ENCODE measurements around the gene ACER1. TPM values are rescaled to one million over a fixed set of nuclear protein-coding genes. Genes with fewer than 3 reads are reported as not detected.

The ACER1 gene
- total RNA-seq, 2 donors from 2014 or later = not detected

GRCh38 chr19:6313398-6313969 lies 19.9 kb downstream of the ACER1 start:
- Histone ChIP-seq H3K4me3 (ENCODE audit: low read length) (no peak overlapping the region), H3K36me3 (ENCODE audit: control insufficient read depth, insufficient read depth, low read length) (no peaks in the 10 kb centered on the region), H3K9ac (ENCODE audit: extremely low read depth, low read length, poor library complexity, severe bottlenecking) (no peak overlapping the region), H3K27me3 (ENCODE audit: control insufficient read depth, insufficient read depth, low read length, poor library complexity, severe bottlenecking) (no peaks in the 10 kb centered on the region), H3K4me1 (ENCODE audit: control insufficient read depth, insufficient read depth, low read length) (no peaks in the 10 kb centered on the region), H3K27ac (ENCODE audit: low read depth, low read length) (no peak overlapping the region), H3K9me3 (ENCODE audit: control insufficient read depth, low read length) (no peaks in the 10 kb centered on the region)
- WGBS, 2 experiments (ENCODE audit: insufficient coverage in 1 of 2, insufficient read length in 1 of 2) = 72 to 78% methylated on average over 3 to 5 of the region's 5 CpGs
- H3K9me3 Mint-ChIP-seq = peaks cover 29% of the 10 kb centered on the region
- no peaks in the 10 kb centered on the region for H3K4me1 Mint-ChIP-seq
- no peaks in the 10 kb centered on the region for H3K36me3 Mint-ChIP-seq (ENCODE audit: low read depth)
- TF ChIP-seq CTCF (conservative IDR thresholded peaks at IDR 0.05) = no peak
- peaks cover 20% of the 10 kb centered on the region for H3K27me3 Mint-ChIP-seq (ENCODE audit: insufficient read depth)
- no peak overlapping the region for H3K4me3 Mint-ChIP-seq
- H3K27ac Mint-ChIP-seq = no peak overlapping the region
- DNase-seq = no peak

GRCh38 chr19:6312018-6312417 lies 21.4 kb downstream of the ACER1 start:
- DNase-seq = peak; percentile 51

GRCh38 chr19:6298413-6298812 lies 35.0 kb downstream of the ACER1 start:
- H3K36me3 Mint-ChIP-seq (ENCODE audit: low read depth) = peaks cover 2% of the 10 kb centered on the region
- Histone ChIP-seq H3K36me3 (ENCODE audit: control insufficient read depth, insufficient read depth, low read length) (no peaks in the 10 kb centered on the region), H3K27ac (ENCODE audit: low read depth, low read length) (no peak overlapping the region), H3K27me3 (ENCODE audit: control insufficient read depth, insufficient read depth, low read length, poor library complexity, severe bottlenecking) (no peaks in the 10 kb centered on the region), H3K4me3 (ENCODE audit: low read length) (no peak overlapping the region), H3K9ac (ENCODE audit: extremely low read depth, low read length, poor library complexity, severe bottlenecking) (no peak overlapping the region), H3K9me3 (ENCODE audit: control insufficient read depth, low read length) (peaks cover 11% of the 10 kb centered on the region), H3K4me1 (ENCODE audit: control insufficient read depth, insufficient read depth, low read length) (no peaks in the 10 kb centered on the region)
- peaks cover 50% of the 10 kb centered on the region for H3K9me3 Mint-ChIP-seq
- DNase-seq = no peak
- no peak overlapping the region for H3K27ac Mint-ChIP-seq
- H3K4me1 Mint-ChIP-seq = no peaks in the 10 kb centered on the region
- TF ChIP-seq CTCF (conservative IDR thresholded peaks at IDR 0.05) = no peak
- peaks cover 5% of the 10 kb centered on the region for H3K27me3 Mint-ChIP-seq (ENCODE audit: insufficient read depth)
- WGBS, 2 experiments (ENCODE audit: insufficient coverage in 1 of 2, insufficient read length in 1 of 2) = 80 to 100% methylated on average over 3 to 5 of the region's 5 CpGs
- H3K4me3 Mint-ChIP-seq = no peak overlapping the region

More at GRCh38 chr19:6312018-6312417, 21.4 kb downstream of the ACER1 start:
- no peaks in the 10 kb centered on the region for H3K36me3 ChIP-seq (ENCODE audit: control insufficient read depth, insufficient read depth, low read length)
- H3K9ac ChIP-seq (ENCODE audit: extremely low read depth, low read length, poor library complexity, severe bottlenecking) = no peak overlapping the region
- no peaks in the 10 kb centered on the region for H3K36me3 Mint-ChIP-seq (ENCODE audit: low read depth)
- no peak overlapping the region for H3K4me3 Mint-ChIP-seq
- 66 to 67% methylated on average over 6 to 9 of the region's 9 CpGs for WGBS, 2 experiments (ENCODE audit: insufficient coverage in 1 of 2, insufficient read length in 1 of 2)
- no peaks in the 10 kb centered on the region for H3K4me1 Mint-ChIP-seq
- H3K27ac ChIP-seq (ENCODE audit: low read depth, low read length) = no peak overlapping the region
- TF ChIP-seq CTCF (conservative IDR thresholded peaks at IDR 0.05) = peak; percentile 30
- H3K27me3 Mint-ChIP-seq (ENCODE audit: insufficient read depth) = peaks cover 20% of the 10 kb centered on the region
- no peaks in the 10 kb centered on the region for H3K27me3 ChIP-seq (ENCODE audit: control insufficient read depth, insufficient read depth, low read length, poor library complexity, severe bottlenecking)
- no peaks in the 10 kb centered on the region for H3K9me3 ChIP-seq (ENCODE audit: control insufficient read depth, low read length)
- no peak overlapping the region for H3K4me3 ChIP-seq (ENCODE audit: low read length)
- H3K4me1 ChIP-seq (ENCODE audit: control insufficient read depth, insufficient read depth, low read length) = no peaks in the 10 kb centered on the region
- H3K27ac Mint-ChIP-seq = no peak overlapping the region
- H3K9me3 Mint-ChIP-seq = peaks cover 25% of the 10 kb centered on the region

All from endodermal cell (in vitro differentiated cells).